CD4-positive, alpha-beta memory T cell (primary cell): ENCODE data around the gene DRC3. TPM values are rescaled to one million over a fixed set of nuclear protein-coding genes. Genes with fewer than 3 reads are reported as not detected.

Experiments
- CTCF ChIA-PET: fragments of 350-600 bp; sonication (Branson Sonifier 250); formaldehyde crosslinking; loops from one replicate; lab custom pipeline; 2021; ENCODE audit warnings: inconsistent platforms; ENCODE audit not compliant: partially characterized antibody; lab: Charles Lee
- POLR2A ChIA-PET: fragments of 350-600 bp; sonication (Branson Sonifier 250); formaldehyde crosslinking; loops from one replicate; lab custom pipeline; 2021; ENCODE audit not compliant: partially characterized antibody; lab: Charles Lee
- DNase-seq, 5 donors: peaks; one replicate each; pipeline versions ENCODE4 v3.0.0 to v3.0.0-alpha.2; 2020 to 2022; ENCODE audit warnings: mixed read lengths in 1 of 5
- H3K27ac ChIP-seq: one replicate; pipeline ENCODE4 v1.7.0; 2013; ENCODE audit warnings: low read depth, low read length
- H3K27me3 ChIP-seq: 2 replicates; pipeline ENCODE4 v1.7.0; 2013; ENCODE audit warnings: mild to moderate bottlenecking, low read length, moderate library complexity; ENCODE audit not compliant: insufficient read depth
- H3K36me3 ChIP-seq: 2 replicates; pipeline ENCODE4 v1.7.0; 2013; ENCODE audit warnings: mild to moderate bottlenecking, low read length, moderate library complexity; ENCODE audit not compliant: insufficient read depth
- H3K4me1 ChIP-seq: 2 replicates; pipeline ENCODE4 v1.7.0; 2013; ENCODE audit warnings: mild to moderate bottlenecking, low read length, moderate library complexity; ENCODE audit not compliant: insufficient read depth
- H3K4me3 ChIP-seq, 2 donors: one replicate each; pipeline ENCODE4 v1.7.0; 2013; ENCODE audit warnings: low read length in 2 of 2, mild to moderate bottlenecking in 1 of 2
- H3K9me3 ChIP-seq, 2 donors: one replicate each; pipeline ENCODE4 v1.7.0; 2013; ENCODE audit warnings: low read length in 2 of 2, control low read depth in 1 of 2; ENCODE audit not compliant: control insufficient read depth in 1 of 2
- H3K27ac Mint-ChIP-seq, 7 donors: one replicate each; pipeline ENCODE4 v1.8.0; 2020 to 2021; ENCODE audit warnings: mixed read lengths in 7 of 7, mild to moderate bottlenecking in 6 of 7, inconsistent platforms in 3 of 7, moderate library complexity in 3 of 7
- H3K27me3 Mint-ChIP-seq, 2 donors: one replicate each; pipeline ENCODE4 v1.8.0; 2020 to 2021; ENCODE audit warnings: mixed read lengths in 2 of 2
- H3K36me3 Mint-ChIP-seq, 2 donors: one replicate each; pipeline ENCODE4 v1.8.0; 2020 to 2021; ENCODE audit warnings: mixed read lengths in 2 of 2, inconsistent platforms in 1 of 2, mild to moderate bottlenecking in 1 of 2
- H3K4me1 Mint-ChIP-seq, 4 donors: one replicate each; pipeline ENCODE4 v1.8.0; 2020 to 2021; ENCODE audit warnings: mixed read lengths in 4 of 4, mild to moderate bottlenecking in 1 of 4
- H3K4me3 Mint-ChIP-seq, 8 donors: one replicate each; pipeline ENCODE4 v1.8.0; 2020 to 2021; ENCODE audit warnings: mixed read lengths in 8 of 8, mild to moderate bottlenecking in 7 of 8, moderate library complexity in 6 of 8, inconsistent platforms in 3 of 8
- H3K9me3 Mint-ChIP-seq, 8 donors: one replicate each; pipeline ENCODE4 v1.8.0; 2020 to 2021; ENCODE audit warnings: mixed read lengths in 8 of 8, mild to moderate bottlenecking in 5 of 8, inconsistent platforms in 3 of 8, moderate library complexity in 1 of 8
- intact Hi-C: fragments of 100-400 bp; cut with micrococcal nuclease; formaldehyde crosslinking; loops from one replicate; pipeline ENCODE4 v1.15.1; 2023
- polyA plus RNA-seq, 2 donors: library from polyadenylated mRNA; unstranded; fragments of 300-500 nt; fragmentation: Illumina TruSeq; gene quantifications; one replicate each; pipeline ENCODE4 v1.2.3, GENCODE V29; 2021
- total RNA-seq, 2 experiments: library from RNA; stranded (reverse); gene quantifications; one replicate each; pipeline ENCODE4 v1.2.3, GENCODE V29; 2021

Gene DRC3
- total and polyA plus RNA-seq, 4 experiments from 2014 or later, result 0.24 to 0.67 (median 0.64) TPM; not detected in 1

GRCh38 chr17:18008496-18009268, 36.0 kb downstream of the DRC3 start:
- Histone ChIP-seq H3K27ac (no peak overlapping the region), H3K4me3 (no peak overlapping the region), H3K4me1 (no peaks in the 10 kb centered on the region), H3K9me3 (no peaks in the 10 kb centered on the region), H3K36me3 (no peaks in the 10 kb centered on the region), H3K27me3 (no peaks in the 10 kb centered on the region)
- Mint-ChIP-seq H3K27me3 (no peaks in the 10 kb centered on the region), H3K9me3 (no peaks in the 10 kb centered on the region), H3K4me1 (peaks cover 0 to 2% (median 0%) of the 10 kb centered on the region in 4 donors), H3K27ac (no peak overlapping the region), H3K4me3 (no peak overlapping the region), H3K36me3 (peaks cover 23 to 44% of the 10 kb centered on the region in 2 donors)
- no peak for DNase-seq
- intact Hi-C loops, result no loop called here
- ChIA-PET POLR2A (no interaction called here), CTCF (no interaction called here)

- H3K4me3 Mint-ChIP-seq, result no peak overlapping the region
- H3K27ac Mint-ChIP-seq, result peak overlapping the region in 1 of 7 donors; percentile 41
- no peaks in the 10 kb centered on the region for H3K27me3 Mint-ChIP-seq
- no peak overlapping the region for H3K4me3 ChIP-seq
- no peaks in the 10 kb centered on the region for H3K9me3 Mint-ChIP-seq
- no peak overlapping the region for H3K27ac ChIP-seq
- POLR2A ChIA-PET, result no interaction called here
- CTCF ChIA-PET, result interaction anchor here (2.0 kb wide), 1 partner anchor 16 kb away, joined by 5 read pairs; no protein-coding TSS in a partner anchor
- H3K9me3 ChIP-seq, result no peaks in the 10 kb centered on the region
- no peaks in the 10 kb centered on the region for H3K27me3 ChIP-seq
- no peak for DNase-seq
- no peaks in the 10 kb centered on the region for H3K36me3 ChIP-seq
- H3K4me1 Mint-ChIP-seq, result peaks cover 0 to 2% (median 0%) of the 10 kb centered on the region in 4 donors
- no peaks in the 10 kb centered on the region for H3K4me1 ChIP-seq
- H3K36me3 Mint-ChIP-seq, result peaks cover 28 to 46% of the 10 kb centered on the region in 2 donors
- intact Hi-C loops, result no loop called here
Observed at GRCh38 chr17:18009609-18010420, 37.2 kb downstream of the DRC3 start.

DNA sequence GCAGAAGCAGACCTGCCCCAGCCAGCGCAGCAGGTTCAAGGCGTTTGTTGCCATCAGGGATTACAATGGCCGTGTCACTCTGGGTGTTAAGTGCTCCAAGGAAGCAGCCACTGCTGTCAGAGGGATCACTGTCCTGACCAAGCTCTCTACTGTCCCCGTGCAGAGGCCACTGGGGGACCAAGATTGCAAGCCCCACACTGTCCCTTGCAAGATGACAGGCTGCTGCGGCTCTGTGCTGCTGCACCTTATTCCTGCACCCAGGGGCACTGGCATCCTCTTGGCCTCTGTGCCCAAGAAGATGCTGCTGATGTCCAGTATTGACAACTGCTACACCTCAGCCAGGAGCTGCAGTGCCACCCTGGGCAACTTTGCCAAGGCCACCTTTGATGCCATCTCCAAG, 38.6 kb downstream of the DRC3 start:
- Histone ChIP-seq H3K4me3 (no peak overlapping the region), H3K27ac (no peak overlapping the region), H3K36me3 (no peaks in the 10 kb centered on the region), H3K4me1 (no peaks in the 10 kb centered on the region), H3K27me3 (no peaks in the 10 kb centered on the region), H3K9me3 (no peaks in the 10 kb centered on the region)
- no peaks in the 10 kb centered on the region for H3K4me1 Mint-ChIP-seq
- no peak overlapping the region for H3K4me3 Mint-ChIP-seq
- H3K27me3 Mint-ChIP-seq, result no peaks in the 10 kb centered on the region
- H3K9me3 Mint-ChIP-seq, result no peaks in the 10 kb centered on the region
- ChIA-PET CTCF (interaction anchor here (2.0 kb wide), 1 partner anchor 15 kb away, joined by 5 read pairs; no protein-coding TSS in a partner anchor), POLR2A (no interaction called here)
- intact Hi-C loops, result no loop called here
- no peak for DNase-seq
- H3K27ac Mint-ChIP-seq, result no peak overlapping the region
- peaks cover 31 to 46% of the 10 kb centered on the region in 2 donors for H3K36me3 Mint-ChIP-seq

DNA sequence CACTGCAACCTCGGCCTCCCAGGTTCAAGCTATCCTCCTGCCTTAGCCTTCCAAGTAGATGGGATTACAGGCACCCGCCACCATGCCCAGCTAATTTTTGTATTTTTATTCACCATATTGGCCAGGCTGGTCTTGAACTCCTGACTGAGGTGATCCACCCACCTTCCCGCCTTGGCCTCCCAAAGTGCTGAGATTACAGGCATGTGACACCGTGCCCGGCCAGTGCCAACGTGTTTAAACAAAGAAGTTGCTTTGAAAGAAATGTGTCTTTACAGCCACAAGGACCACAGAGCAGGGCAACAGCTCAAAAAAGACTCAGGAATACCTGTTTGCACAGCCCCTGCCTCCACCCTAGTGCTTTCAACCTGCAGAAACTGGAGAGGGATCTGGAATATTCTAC, 41.3 kb downstream of the DRC3 start:
- Histone ChIP-seq H3K4me1 (no peaks in the 10 kb centered on the region), H3K9me3 (no peaks in the 10 kb centered on the region), H3K27me3 (no peaks in the 10 kb centered on the region), H3K36me3 (no peaks in the 10 kb centered on the region), H3K27ac (no peak overlapping the region), H3K4me3 (no peak overlapping the region)
- Mint-ChIP-seq H3K36me3 (peaks cover 29 to 39% of the 10 kb centered on the region in 2 donors), H3K9me3 (no peaks in the 10 kb centered on the region), H3K27me3 (no peaks in the 10 kb centered on the region), H3K27ac (no peak overlapping the region), H3K4me3 (no peak overlapping the region), H3K4me1 (no peaks in the 10 kb centered on the region)
- ChIA-PET CTCF (interaction anchor here (0.8 kb wide), 1 partner anchor 12 kb away, joined by 3 read pairs; no protein-coding TSS in a partner anchor), POLR2A (no interaction called here)
- no peak for DNase-seq
- intact Hi-C loops, result no loop called here

DNA sequence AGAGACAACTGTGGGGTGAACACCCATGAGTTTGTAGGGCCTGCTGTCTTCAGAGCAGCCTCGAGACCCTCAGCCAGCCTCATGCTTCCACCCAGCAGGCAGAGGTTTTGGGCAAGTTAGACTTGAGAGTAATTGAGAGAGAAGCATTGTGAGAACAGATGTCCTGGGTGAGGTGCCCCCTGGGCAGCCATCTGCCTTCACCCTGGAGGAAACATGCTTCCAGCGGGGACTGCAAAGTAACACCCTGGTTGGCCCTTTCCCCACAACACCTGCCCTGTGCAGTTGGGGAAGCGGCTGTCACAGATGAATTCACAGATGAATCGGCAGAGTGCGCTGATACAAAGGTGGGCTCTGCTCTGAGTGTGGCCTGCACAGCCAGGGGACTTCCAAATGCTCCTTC, 42.9 kb downstream of the DRC3 start:
- H3K27ac Mint-ChIP-seq, result no peak overlapping the region
- no peak overlapping the region for H3K27ac ChIP-seq
- intact Hi-C loops, result no loop called here
- no peak overlapping the region for H3K4me3 ChIP-seq
- no peaks in the 10 kb centered on the region for H3K27me3 ChIP-seq
- no peaks in the 10 kb centered on the region for H3K9me3 Mint-ChIP-seq
- no peaks in the 10 kb centered on the region for H3K4me1 ChIP-seq
- no peaks in the 10 kb centered on the region for H3K9me3 ChIP-seq
- no peak for DNase-seq
- ChIA-PET POLR2A (no interaction called here), CTCF (no interaction called here)
- H3K36me3 Mint-ChIP-seq, result peaks cover 24 to 41% of the 10 kb centered on the region in 2 donors
- no peaks in the 10 kb centered on the region for H3K27me3 Mint-ChIP-seq
- no peak overlapping the region for H3K4me3 Mint-ChIP-seq
- H3K36me3 ChIP-seq, result no peaks in the 10 kb centered on the region
- H3K4me1 Mint-ChIP-seq, result no peaks in the 10 kb centered on the region

- no peaks in the 10 kb centered on the region for H3K27me3 Mint-ChIP-seq
- H3K4me1 Mint-ChIP-seq, result no peaks in the 10 kb centered on the region
- H3K36me3 Mint-ChIP-seq, result peaks cover 24 to 44% of the 10 kb centered on the region in 2 donors
- no peak overlapping the region for H3K4me3 ChIP-seq
- no peaks in the 10 kb centered on the region for H3K36me3 ChIP-seq
- H3K9me3 Mint-ChIP-seq, result no peaks in the 10 kb centered on the region
- intact Hi-C loops, result no loop called here
- no peaks in the 10 kb centered on the region for H3K27me3 ChIP-seq
- H3K4me3 Mint-ChIP-seq, result no peak overlapping the region
- ChIA-PET POLR2A (no interaction called here), CTCF (no interaction called here)
- no peak overlapping the region for H3K27ac Mint-ChIP-seq
- H3K4me1 ChIP-seq, result no peaks in the 10 kb centered on the region
- H3K9me3 ChIP-seq, result no peaks in the 10 kb centered on the region
- DNase-seq, result no peak
- H3K27ac ChIP-seq, result no peak overlapping the region
Observed at GRCh38 chr17:18016426-18016825, 43.8 kb downstream of the DRC3 start.

- H3K9me3 Mint-ChIP-seq, result no peaks in the 10 kb centered on the region
- no peak overlapping the region for H3K27ac Mint-ChIP-seq
- no peaks in the 10 kb centered on the region for H3K9me3 ChIP-seq
- CTCF ChIA-PET, result no interaction called here
- H3K4me3 Mint-ChIP-seq, result no peak overlapping the region
- no peak for DNase-seq
- H3K4me3 ChIP-seq, result no peak overlapping the region
- no peaks in the 10 kb centered on the region for H3K27me3 Mint-ChIP-seq
- no peaks in the 10 kb centered on the region for H3K4me1 ChIP-seq
- H3K27me3 ChIP-seq, result no peaks in the 10 kb centered on the region
- intact Hi-C loops, result no loop called here
- peaks cover 20 to 36% of the 10 kb centered on the region in 2 donors for H3K36me3 Mint-ChIP-seq
- no peak overlapping the region for H3K27ac ChIP-seq
- no peaks in the 10 kb centered on the region for H3K4me1 Mint-ChIP-seq
- no peaks in the 10 kb centered on the region for H3K36me3 ChIP-seq
- POLR2A ChIA-PET, result no interaction called here
Observed at GRCh38 chr17:18017958-18018357, 45.3 kb downstream of the DRC3 start.
